Parathyroid adenoma (tissue), 2 donors: Measurements from ENCODE around the gene RAET1G.
A peak's percentile ranks its signal among the peaks of the same experiment; 100 is the strongest.

Experiments used
- H2AFZ ChIP-seq: fragments of 300-600 bp; sonication (generic); one replicate; pipeline ENCODE4 v1.7.0; 2017; ENCODE audit warnings: antibody characterized with exemption, mild to moderate bottlenecking
- H3K27ac ChIP-seq: fragments of 300-600 bp; sonication (generic); one replicate; pipeline ENCODE4 v1.7.0; 2017
- H3K27me3 ChIP-seq: fragments of 300-600 bp; sonication (generic); one replicate; pipeline ENCODE4 v1.7.0; 2017; ENCODE audit warnings: low read length; ENCODE audit not compliant: control insufficient read depth, insufficient read depth
- H3K36me3 ChIP-seq: fragments of 300-600 bp; sonication (generic); one replicate; pipeline ENCODE4 v1.7.0; 2017; ENCODE audit warnings: low read length; ENCODE audit not compliant: control insufficient read depth, insufficient read depth
- H3K4me1 ChIP-seq: fragments of 300-600 bp; sonication (generic); one replicate; pipeline ENCODE4 v1.7.0; 2017; ENCODE audit warnings: control low read depth
- H3K4me2 ChIP-seq: fragments of 300-600 bp; sonication (generic); one replicate; pipeline ENCODE4 v1.7.0; 2017; ENCODE audit warnings: low read length
- H3K4me3 ChIP-seq: fragments of 300-600 bp; sonication (generic); one replicate; pipeline ENCODE4 v1.7.0; 2017; ENCODE audit warnings: low read depth, low read length
- H3K79me2 ChIP-seq: fragments of 300-600 bp; sonication (generic); one replicate; pipeline ENCODE4 v1.7.0; 2017; ENCODE audit warnings: control low read depth
- H3K9ac ChIP-seq: fragments of 300-600 bp; sonication (generic); one replicate; pipeline ENCODE4 v1.7.0; 2017; ENCODE audit warnings: mild to moderate bottlenecking
- H3K9me3 ChIP-seq: fragments of 300-600 bp; sonication (generic); one replicate; pipeline ENCODE4 v1.7.0; 2017; ENCODE audit warnings: low read length; ENCODE audit not compliant: control insufficient read depth
- TF ChIP-seq, protein P1 (sequence below): fragments of 300-600 bp; sonication (generic); IDR thresholded peaks from one replicate; pipeline ENCODE4 v1.7.0; 2017; ENCODE audit warnings: antibody characterized with exemption, mild to moderate bottlenecking
- donor health status: primary hyperparathyroidism.

RAET1G gene

GRCh38 chr6:149903938-149904611 lies 18.8 kb downstream of the RAET1G start:
- TF ChIP-seq, protein P1, sequence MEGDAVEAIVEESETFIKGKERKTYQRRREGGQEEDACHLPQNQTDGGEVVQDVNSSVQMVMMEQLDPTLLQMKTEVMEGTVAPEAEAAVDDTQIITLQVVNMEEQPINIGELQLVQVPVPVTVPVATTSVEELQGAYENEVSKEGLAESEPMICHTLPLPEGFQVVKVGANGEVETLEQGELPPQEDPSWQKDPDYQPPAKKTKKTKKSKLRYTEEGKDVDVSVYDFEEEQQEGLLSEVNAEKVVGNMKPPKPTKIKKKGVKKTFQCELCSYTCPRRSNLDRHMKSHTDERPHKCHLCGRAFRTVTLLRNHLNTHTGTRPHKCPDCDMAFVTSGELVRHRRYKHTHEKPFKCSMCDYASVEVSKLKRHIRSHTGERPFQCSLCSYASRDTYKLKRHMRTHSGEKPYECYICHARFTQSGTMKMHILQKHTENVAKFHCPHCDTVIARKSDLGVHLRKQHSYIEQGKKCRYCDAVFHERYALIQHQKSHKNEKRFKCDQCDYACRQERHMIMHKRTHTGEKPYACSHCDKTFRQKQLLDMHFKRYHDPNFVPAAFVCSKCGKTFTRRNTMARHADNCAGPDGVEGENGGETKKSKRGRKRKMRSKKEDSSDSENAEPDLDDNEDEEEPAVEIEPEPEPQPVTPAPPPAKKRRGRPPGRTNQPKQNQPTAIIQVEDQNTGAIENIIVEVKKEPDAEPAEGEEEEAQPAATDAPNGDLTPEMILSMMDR, result no peak
- Histone ChIP-seq H3K27ac (no peak overlapping the region), H3K4me1 (no peaks in the 10 kb centered on the region), H2AFZ (peak overlapping the region; percentile 25), H3K4me2 (no peak overlapping the region), H3K4me3 (no peak overlapping the region), H3K36me3 (no peaks in the 10 kb centered on the region), H3K27me3 (no peaks in the 10 kb centered on the region), H3K79me2 (peaks cover 5% of the 10 kb centered on the region), H3K9ac (no peak overlapping the region), H3K9me3 (no peaks in the 10 kb centered on the region)

DNA sequence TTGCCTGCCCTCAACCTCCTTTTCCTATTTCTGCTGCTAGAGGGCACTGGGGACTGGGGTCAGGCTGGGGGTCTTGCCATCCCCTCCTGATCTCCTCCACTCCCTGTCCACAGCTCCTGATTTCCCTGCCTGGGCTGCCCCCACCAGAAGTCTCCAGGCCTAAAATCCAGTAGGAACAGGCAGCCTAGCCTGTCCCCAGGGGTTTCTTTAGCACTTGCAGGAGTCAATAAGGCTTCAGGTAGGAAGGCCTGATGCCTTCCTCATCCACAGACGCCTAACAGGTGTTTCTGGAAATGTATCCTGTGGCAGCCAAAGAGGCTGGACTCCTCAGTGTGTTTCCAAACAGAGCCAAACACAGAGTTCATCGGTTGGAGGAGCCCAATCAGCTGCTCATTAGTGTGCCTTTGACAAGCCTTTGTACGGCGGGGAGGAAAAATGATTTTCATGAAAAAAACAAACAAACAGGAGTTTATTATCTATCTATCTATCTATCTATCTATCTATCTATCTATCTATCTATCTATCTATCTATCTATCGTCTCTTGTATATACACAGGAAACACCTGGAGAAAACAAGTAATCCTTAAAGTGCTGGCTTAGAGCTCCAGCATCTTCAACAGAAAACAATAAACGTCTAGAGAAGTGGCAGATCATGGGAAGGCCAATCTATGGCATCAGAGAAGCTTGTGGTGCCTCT lies 21.3 kb downstream of the RAET1G start:
- TF ChIP-seq, protein P1, result no peak
- no peaks in the 10 kb centered on the region for H3K4me1 ChIP-seq
- no peak overlapping the region for H3K9ac ChIP-seq
- peaks cover 3% of the 10 kb centered on the region for H3K79me2 ChIP-seq
- no peak overlapping the region for H2AFZ ChIP-seq
- H3K4me3 ChIP-seq, result no peak overlapping the region
- H3K4me2 ChIP-seq, result no peak overlapping the region
- H3K36me3 ChIP-seq, result no peaks in the 10 kb centered on the region
- no peak overlapping the region for H3K27ac ChIP-seq
- H3K27me3 ChIP-seq, result no peaks in the 10 kb centered on the region
- H3K9me3 ChIP-seq, result no peaks in the 10 kb centered on the region

GRCh38 chr6:149900620-149901443 lies 22.1 kb downstream of the RAET1G start:
- Histone ChIP-seq H3K9ac (no peak overlapping the region), H3K4me2 (no peak overlapping the region), H3K9me3 (no peaks in the 10 kb centered on the region), H2AFZ (no peak overlapping the region), H3K4me1 (peaks cover 6% of the 10 kb centered on the region), H3K27me3 (no peaks in the 10 kb centered on the region), H3K27ac (no peak overlapping the region), H3K4me3 (no peak overlapping the region), H3K36me3 (no peaks in the 10 kb centered on the region), H3K79me2 (peaks cover under 1% of the 10 kb centered on the region)
- TF ChIP-seq, protein P1, result no peak

DNA sequence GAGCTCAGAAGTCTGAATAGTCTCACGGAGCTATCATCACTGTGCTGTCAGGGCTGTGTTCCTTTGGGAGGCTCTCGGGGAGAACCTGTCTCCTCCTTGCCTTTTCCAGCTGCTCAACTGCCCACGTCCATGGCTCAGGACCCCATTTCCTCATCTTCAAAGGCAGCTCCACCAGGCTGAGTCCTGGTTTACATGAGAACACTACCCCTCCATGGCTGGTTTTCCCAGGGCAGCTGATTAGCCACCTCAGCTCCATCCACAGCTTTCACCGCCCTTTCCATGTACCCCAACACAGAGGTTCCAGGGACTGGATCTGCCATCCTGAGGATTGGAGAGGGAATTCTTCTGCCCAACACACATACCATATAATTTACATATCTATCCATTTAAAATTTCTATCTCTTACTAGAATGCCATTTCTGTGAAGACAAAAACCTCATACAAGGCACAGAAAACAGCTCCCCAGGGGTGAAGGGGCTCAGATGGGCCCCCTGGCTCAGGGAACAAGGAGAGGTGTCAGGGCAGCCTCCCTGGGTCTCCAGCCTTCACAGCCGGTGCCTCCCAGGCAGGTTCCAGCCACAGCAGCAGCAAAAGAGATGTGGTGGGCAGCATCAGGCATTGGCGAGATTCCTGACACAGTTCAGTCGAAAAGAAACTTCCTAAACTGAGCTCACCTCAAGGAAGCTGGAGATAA lies 22.8 kb downstream of the RAET1G start:
- Histone ChIP-seq H3K9me3 (no peaks in the 10 kb centered on the region), H3K4me2 (no peak overlapping the region), H3K36me3 (no peaks in the 10 kb centered on the region), H3K79me2 (no peaks in the 10 kb centered on the region), H3K27me3 (no peaks in the 10 kb centered on the region), H2AFZ (no peak overlapping the region), H3K4me3 (no peak overlapping the region), H3K27ac (no peak overlapping the region), H3K4me1 (peaks cover 14% of the 10 kb centered on the region), H3K9ac (no peak overlapping the region)
- TF ChIP-seq, protein P1, result no peak
